KOPT-K1 (cell line): ENCODE data around the gene FAM170B.

Experiments used
- H3K27ac ChIP-seq: fragments of 200-600 bp; sonication (generic); 2 replicates; pipeline ENCODE4 v1.5.1; 2016; ENCODE audit warnings: antibody characterized with exemption, mild to moderate bottlenecking, low read depth, low read length; ENCODE audit not compliant: poor library complexity, severe bottlenecking
- H3K36me3 ChIP-seq: fragments of 200-600 bp; sonication (generic); 2 replicates; pipeline ENCODE4 v1.5.1; 2017; ENCODE audit warnings: antibody characterized with exemption, mild to moderate bottlenecking, low read length, moderate library complexity; ENCODE audit not compliant: insufficient read depth
- H3K9me3 ChIP-seq: fragments of 200-600 bp; sonication (generic); 2 replicates; pipeline ENCODE4 v1.5.1; 2017; ENCODE audit warnings: antibody characterized with exemption, low read length, mild to moderate bottlenecking; ENCODE audit not compliant: insufficient read depth, poor library complexity, severe bottlenecking

The FAM170B gene

GRCh38 chr10:49092477-49092876, 41.3 kb downstream of the FAM170B start:
- H3K9me3 ChIP-seq, result peaks cover 1% of the 10 kb centered on the region
- no peaks in the 10 kb centered on the region for H3K36me3 ChIP-seq
- H3K27ac ChIP-seq, result no peak overlapping the region

GRCh38 chr10:49091450-49092210, 42.2 kb downstream of the FAM170B start:
- peaks cover 10% of the 10 kb centered on the region for H3K9me3 ChIP-seq
- H3K27ac ChIP-seq, result no peak overlapping the region

GRCh38 chr10:49090696-49091380, 43.0 kb downstream of the FAM170B start:
- Histone ChIP-seq H3K36me3 (no peaks in the 10 kb centered on the region), H3K27ac (no peak overlapping the region), H3K9me3 (peaks cover 18% of the 10 kb centered on the region)

More at GRCh38 chr10:49091450-49092210, 42.2 kb downstream of the FAM170B start:
- H3K36me3 ChIP-seq, result no peaks in the 10 kb centered on the region

- no peaks in the 10 kb centered on the region for H3K36me3 ChIP-seq
- peaks cover 18% of the 10 kb centered on the region for H3K9me3 ChIP-seq
- no peak overlapping the region for H3K27ac ChIP-seq
These were observed 43.6 kb downstream of the FAM170B start for GRCh38 chr10:49090189-49090575.

- H3K27ac ChIP-seq, result no peak overlapping the region
These were observed 44.1 kb downstream of the FAM170B start for GRCh38 chr10:49089557-49090188.

GRCh38 chr10:49089152-49089551, 44.7 kb downstream of the FAM170B start:
- Histone ChIP-seq H3K27ac (no peak overlapping the region), H3K36me3 (no peaks in the 10 kb centered on the region), H3K9me3 (peaks cover 18% of the 10 kb centered on the region)

More at GRCh38 chr10:49089557-49090188, 44.1 kb downstream of the FAM170B start:
- Histone ChIP-seq H3K9me3 (peaks cover 18% of the 10 kb centered on the region), H3K36me3 (no peaks in the 10 kb centered on the region)

GRCh38 chr10:49086889-49087288, 46.9 kb downstream of the FAM170B start:
- H3K27ac ChIP-seq, result no peak overlapping the region
- H3K36me3 ChIP-seq, result no peaks in the 10 kb centered on the region

GRCh38 chr10:49083261-49083660, 50.6 kb downstream of the FAM170B start:
- no peak overlapping the region for H3K27ac ChIP-seq
- H3K9me3 ChIP-seq, result peaks cover 18% of the 10 kb centered on the region
- no peaks in the 10 kb centered on the region for H3K36me3 ChIP-seq

More at GRCh38 chr10:49086889-49087288, 46.9 kb downstream of the FAM170B start:
- H3K9me3 ChIP-seq, result peaks cover 18% of the 10 kb centered on the region

GRCh38 chr10:49082766-49083165, 51.1 kb downstream of the FAM170B start:
- Histone ChIP-seq H3K9me3 (peaks cover 18% of the 10 kb centered on the region), H3K27ac (no peak overlapping the region)

GRCh38 chr10:49081547-49082275, 52.1 kb downstream of the FAM170B start:
- no peaks in the 10 kb centered on the region for H3K36me3 ChIP-seq
- H3K9me3 ChIP-seq, result peaks cover 9% of the 10 kb centered on the region
- no peak overlapping the region for H3K27ac ChIP-seq

More at GRCh38 chr10:49082766-49083165, 51.1 kb downstream of the FAM170B start:
- no peaks in the 10 kb centered on the region for H3K36me3 ChIP-seq
